ENCODE results near the gene PSTPIP1.

DNA sequence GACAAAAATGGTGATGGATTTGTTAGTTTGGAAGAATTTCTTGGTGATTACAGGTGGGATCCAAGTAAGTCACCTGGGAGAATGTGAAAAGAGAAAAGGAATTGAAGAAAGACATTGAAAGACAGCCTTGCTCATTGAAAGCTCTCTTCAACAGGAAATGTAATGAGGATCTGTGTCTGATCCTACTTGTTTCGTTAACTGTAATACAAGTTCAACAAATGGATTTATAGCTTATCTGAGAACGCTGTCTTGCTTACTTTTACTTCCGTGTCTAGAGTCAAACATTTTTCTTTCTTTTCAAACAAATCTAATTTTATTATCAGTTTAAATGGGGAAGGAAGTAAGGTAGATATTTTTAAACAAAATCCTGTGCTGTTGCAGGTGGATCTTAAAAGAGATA lies 47.5 kb upstream of the PSTPIP1 start:
- TF ChIP-seq, protein P1, sequence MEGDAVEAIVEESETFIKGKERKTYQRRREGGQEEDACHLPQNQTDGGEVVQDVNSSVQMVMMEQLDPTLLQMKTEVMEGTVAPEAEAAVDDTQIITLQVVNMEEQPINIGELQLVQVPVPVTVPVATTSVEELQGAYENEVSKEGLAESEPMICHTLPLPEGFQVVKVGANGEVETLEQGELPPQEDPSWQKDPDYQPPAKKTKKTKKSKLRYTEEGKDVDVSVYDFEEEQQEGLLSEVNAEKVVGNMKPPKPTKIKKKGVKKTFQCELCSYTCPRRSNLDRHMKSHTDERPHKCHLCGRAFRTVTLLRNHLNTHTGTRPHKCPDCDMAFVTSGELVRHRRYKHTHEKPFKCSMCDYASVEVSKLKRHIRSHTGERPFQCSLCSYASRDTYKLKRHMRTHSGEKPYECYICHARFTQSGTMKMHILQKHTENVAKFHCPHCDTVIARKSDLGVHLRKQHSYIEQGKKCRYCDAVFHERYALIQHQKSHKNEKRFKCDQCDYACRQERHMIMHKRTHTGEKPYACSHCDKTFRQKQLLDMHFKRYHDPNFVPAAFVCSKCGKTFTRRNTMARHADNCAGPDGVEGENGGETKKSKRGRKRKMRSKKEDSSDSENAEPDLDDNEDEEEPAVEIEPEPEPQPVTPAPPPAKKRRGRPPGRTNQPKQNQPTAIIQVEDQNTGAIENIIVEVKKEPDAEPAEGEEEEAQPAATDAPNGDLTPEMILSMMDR (IDR thresholded peaks at IDR 0.05): no peak
- TF ChIP-seq ZFX (IDR thresholded peaks at IDR 0.05; ENCODE audit: borderline replicate concordance): no peak
